Measurements from ENCODE around the gene DISC1. TPM values are rescaled to one million over a fixed set of nuclear protein-coding genes. Genes with fewer than 3 reads are reported as not detected.
A peak's percentile ranks its signal among the peaks of the same experiment; 100 is the strongest.

DISC1 gene
- total RNA-seq, 1 experiment from 2014 or later: 1.8 TPM

- H3K36me3 ChIP-seq (ENCODE audit: insufficient read depth, low read length, poor library complexity, severe bottlenecking): no peaks in the 10 kb centered on the region
- no peak overlapping the region for H3K4me3 ChIP-seq (ENCODE audit: low read depth, low read length, poor library complexity, severe bottlenecking)
- CTCF ChIA-PET: interaction anchor here (0.7 kb wide), 1 partner anchor 10 kb away, joined by 5 read pairs; no protein-coding TSS in a partner anchor
- no peaks in the 10 kb centered on the region for H3K27me3 ChIP-seq (replicated peaks; ENCODE audit: insufficient read depth, low read depth, low read length, poor library complexity)
- BruUV-seq (replicated peaks): no TSS peak
- no peak for DNase-seq (ENCODE audit: low spot score)
- no peaks in the 10 kb centered on the region for H3K9me3 ChIP-seq (ENCODE audit: low read depth, low read length, poor library complexity, severe bottlenecking)
- POLR2A ChIA-PET (ENCODE audit: low non-redundant PET): interaction anchor here (0.7 kb wide), 2 partner anchors 25 to 174 kb away, joined by 5 read pairs; no protein-coding TSS in a partner anchor
- H3K27ac ChIP-seq (ENCODE audit: low read depth, low read length, poor library complexity, severe bottlenecking): no peak overlapping the region
- TF ChIP-seq EZH2 (IDR thresholded peaks at IDR 0.05; ENCODE audit: borderline replicate concordance, low read depth, low read length, poor library complexity, severe bottlenecking) (no peak), CTCF (conservative IDR thresholded peaks at IDR 0.05; ENCODE audit: low read depth, low read length) (peak; percentile 24; the same call in 1 of the 2 replicates)
- intact Hi-C loops (cut with micrococcal nuclease; ENCODE audit: unreplicated experiment): no loop called here
- peaks cover 21% of the 10 kb centered on the region for H3K4me1 ChIP-seq (ENCODE audit: insufficient read depth, low read length, poor library complexity, severe bottlenecking)
These were observed 322.9 kb downstream of the DISC1 start for GRCh38 chr1:231949277-231950091.

DNA sequence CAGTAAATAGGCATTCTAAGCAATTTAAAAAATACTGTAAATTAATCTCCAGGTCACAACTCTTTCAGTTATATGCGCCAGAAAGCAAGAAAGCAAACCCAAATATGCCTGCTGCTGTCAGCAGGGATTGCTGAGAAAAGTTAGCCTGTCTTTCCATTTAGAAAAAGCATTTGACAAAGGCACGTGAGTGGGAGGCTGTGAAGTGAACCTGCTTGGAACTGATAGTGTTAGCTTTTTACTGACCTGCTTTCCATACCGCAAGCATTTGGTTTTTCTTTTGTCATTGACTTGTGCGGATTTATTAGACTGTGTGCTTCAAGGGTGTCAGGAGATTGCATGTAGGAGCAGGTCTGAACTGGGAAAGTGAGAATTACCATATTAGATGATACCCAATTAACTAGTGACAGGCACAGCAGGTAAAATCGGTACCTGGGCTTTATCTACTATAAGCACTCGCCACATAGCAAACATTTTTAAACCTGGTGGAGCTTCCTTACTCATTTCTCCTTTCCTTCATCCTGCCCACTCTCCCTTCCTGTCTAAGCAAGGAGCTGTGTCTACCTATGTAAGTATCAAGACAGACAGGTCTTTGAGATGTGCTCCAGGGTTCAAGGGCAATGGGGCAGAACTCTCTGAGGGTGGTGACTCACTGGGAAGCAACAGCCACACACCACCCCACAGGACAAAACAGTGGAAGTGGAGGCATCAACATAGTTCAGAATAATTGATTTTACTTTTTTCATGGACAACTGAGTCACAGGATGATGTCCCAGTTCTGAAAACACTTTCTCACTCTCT, 323.9 kb downstream of the DISC1 start:
- CTCF ChIA-PET: no interaction called here
- Histone ChIP-seq H3K27ac (ENCODE audit: low read depth, low read length, poor library complexity, severe bottlenecking) (peak overlapping the region; percentile 5), H3K36me3 (ENCODE audit: insufficient read depth, low read length, poor library complexity, severe bottlenecking) (no peaks in the 10 kb centered on the region), H3K4me3 (ENCODE audit: low read depth, low read length, poor library complexity, severe bottlenecking) (no peak overlapping the region), H3K4me1 (ENCODE audit: insufficient read depth, low read length, poor library complexity, severe bottlenecking) (peaks cover 21% of the 10 kb centered on the region), H3K9me3 (ENCODE audit: low read depth, low read length, poor library complexity, severe bottlenecking) (no peaks in the 10 kb centered on the region), H3K27me3 (replicated peaks; ENCODE audit: insufficient read depth, low read depth, low read length, poor library complexity) (no peaks in the 10 kb centered on the region)
- no peak for DNase-seq (ENCODE audit: low spot score)
- no TSS peak for BruUV-seq (replicated peaks)
- POLR2A ChIA-PET (ENCODE audit: low non-redundant PET): interaction anchor here (0.7 kb wide), 1 partner anchor 26 kb away, joined by 5 read pairs; no protein-coding TSS in a partner anchor
- TF ChIP-seq CTCF (conservative IDR thresholded peaks at IDR 0.05; ENCODE audit: low read depth, low read length): no peak
- TF ChIP-seq EZH2 (IDR thresholded peaks at IDR 0.05; ENCODE audit: borderline replicate concordance, low read depth, low read length, poor library complexity, severe bottlenecking): no peak
- intact Hi-C loops (cut with micrococcal nuclease; ENCODE audit: unreplicated experiment): no loop called here

DNA sequence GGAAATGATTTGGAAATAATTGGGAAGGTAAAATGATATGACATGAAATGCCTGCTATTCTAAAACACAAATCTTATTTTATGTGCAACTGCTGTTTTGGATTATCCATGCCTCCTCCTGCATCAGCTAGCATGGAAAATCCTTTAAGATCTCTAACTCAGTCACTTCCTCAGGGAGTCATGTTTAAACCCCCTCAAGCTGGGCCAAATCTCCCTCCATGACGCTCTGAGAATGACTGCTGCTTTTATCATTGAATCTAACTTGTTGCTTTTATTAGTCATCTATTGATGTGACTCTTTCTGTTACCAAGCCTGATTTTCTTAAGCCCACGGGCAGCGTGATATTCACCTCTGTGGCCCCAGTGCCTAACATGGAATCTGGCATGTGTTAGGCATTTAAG, 324.8 kb downstream of the DISC1 start:
- no peaks in the 10 kb centered on the region for H3K9me3 ChIP-seq (ENCODE audit: low read depth, low read length, poor library complexity, severe bottlenecking)
- no peaks in the 10 kb centered on the region for H3K36me3 ChIP-seq (ENCODE audit: insufficient read depth, low read length, poor library complexity, severe bottlenecking)
- H3K27ac ChIP-seq (ENCODE audit: low read depth, low read length, poor library complexity, severe bottlenecking): peak overlapping the region; percentile 39
- POLR2A ChIA-PET (ENCODE audit: low non-redundant PET): no interaction called here
- no TSS peak for BruUV-seq (replicated peaks)
- intact Hi-C loops (cut with micrococcal nuclease; ENCODE audit: unreplicated experiment): no loop called here
- peak; percentile 67 for DNase-seq (ENCODE audit: low spot score)
- H3K27me3 ChIP-seq (replicated peaks; ENCODE audit: insufficient read depth, low read depth, low read length, poor library complexity): no peaks in the 10 kb centered on the region
- H3K4me1 ChIP-seq (ENCODE audit: insufficient read depth, low read length, poor library complexity, severe bottlenecking): peaks cover 21% of the 10 kb centered on the region
- CTCF ChIA-PET: interaction anchor here (0.7 kb wide), 1 partner anchor 9 kb away, joined by 5 read pairs; no protein-coding TSS in a partner anchor
- no peak overlapping the region for H3K4me3 ChIP-seq (ENCODE audit: low read depth, low read length, poor library complexity, severe bottlenecking)
- TF ChIP-seq CTCF (conservative IDR thresholded peaks at IDR 0.05; ENCODE audit: low read depth, low read length): no peak
- TF ChIP-seq EZH2 (IDR thresholded peaks at IDR 0.05; ENCODE audit: borderline replicate concordance, low read depth, low read length, poor library complexity, severe bottlenecking): no peak
